ENCODE data around the gene PALB2. TPM values are rescaled to one million over a fixed set of nuclear protein-coding genes. Genes with fewer than 3 reads are reported as not detected.

Gene PALB2
- total and polyA plus RNA-seq, 9 of the 15 experiments (the other 6 are each of a cell fraction or from before 2014, with no cell fraction given), result 7.0 to 25.8 (median 15.2) TPM

DNA sequence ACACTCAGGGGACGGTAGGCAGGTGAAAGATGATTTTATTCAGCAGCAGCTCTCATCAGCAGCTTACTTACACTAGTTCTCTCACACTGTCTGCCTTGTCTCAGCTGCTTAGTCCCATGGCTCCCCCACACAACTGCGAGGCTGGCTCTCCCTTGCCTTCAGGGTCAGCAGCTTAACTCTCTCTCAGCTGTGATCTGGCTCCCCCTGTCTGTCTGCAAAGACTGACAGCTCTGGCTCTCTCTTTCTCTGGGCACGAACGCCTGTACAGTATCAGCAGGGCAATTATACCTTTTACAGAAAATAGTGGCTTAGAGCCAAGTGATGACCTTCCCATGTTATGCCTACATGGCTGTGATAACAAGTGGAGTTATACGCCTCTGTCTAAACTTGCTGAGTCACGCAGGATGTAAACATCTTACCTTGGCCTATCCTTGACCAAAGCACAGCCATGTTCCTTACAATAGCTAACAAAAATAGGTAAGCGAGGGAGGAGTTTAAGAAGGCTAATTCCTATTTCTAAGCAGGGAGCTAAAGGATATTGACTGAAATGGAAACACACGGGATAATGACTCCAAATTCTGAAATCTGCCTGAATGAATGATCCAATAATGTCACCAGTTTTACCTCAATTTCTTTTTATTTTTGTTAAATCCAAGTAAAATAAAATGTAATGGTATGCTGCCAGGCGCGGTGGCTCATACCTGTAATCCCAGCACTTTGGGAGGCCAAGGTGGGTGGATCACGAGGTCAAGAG lies 43.9 kb downstream of the PALB2 start (continued):
- peak; percentile 92 for TF ChIP-seq ZNF707 (CRISPR knock-in tag; conservative IDR thresholded peaks at IDR 0.05)
- no peak; the same call in 1 of the 2 replicates for TF ChIP-seq HCFC1 (IDR thresholded peaks at IDR 0.05; ENCODE audit: low read depth, low read length)
- peak; percentile 93 for TF ChIP-seq POLR2H (tag; IDR thresholded peaks at IDR 0.05; ENCODE audit: low read depth)
- no peak for TF ChIP-seq HMG20B (CRISPR knock-in tag; IDR thresholded peaks at IDR 0.05)
- TF ChIP-seq ZNF197 (CRISPR knock-in tag; IDR thresholded peaks at IDR 0.05; ENCODE audit: low read depth), result peak; percentile 100
- peak; percentile 45; the same call in 1 of the 2 replicates for TF ChIP-seq ZBTB7A (IDR thresholded peaks at IDR 0.05; ENCODE audit: borderline replicate concordance, control insufficient read depth, low read depth, low read length)
- no peak for TF ChIP-seq RBM17 (IDR thresholded peaks at IDR 0.05; ENCODE audit: borderline replicate concordance, low read depth, low read length)
- peak; percentile 89 for TF ChIP-seq MTA1 (IDR thresholded peaks at IDR 0.05; ENCODE audit: borderline replicate concordance)
- TF ChIP-seq, protein P1, sequence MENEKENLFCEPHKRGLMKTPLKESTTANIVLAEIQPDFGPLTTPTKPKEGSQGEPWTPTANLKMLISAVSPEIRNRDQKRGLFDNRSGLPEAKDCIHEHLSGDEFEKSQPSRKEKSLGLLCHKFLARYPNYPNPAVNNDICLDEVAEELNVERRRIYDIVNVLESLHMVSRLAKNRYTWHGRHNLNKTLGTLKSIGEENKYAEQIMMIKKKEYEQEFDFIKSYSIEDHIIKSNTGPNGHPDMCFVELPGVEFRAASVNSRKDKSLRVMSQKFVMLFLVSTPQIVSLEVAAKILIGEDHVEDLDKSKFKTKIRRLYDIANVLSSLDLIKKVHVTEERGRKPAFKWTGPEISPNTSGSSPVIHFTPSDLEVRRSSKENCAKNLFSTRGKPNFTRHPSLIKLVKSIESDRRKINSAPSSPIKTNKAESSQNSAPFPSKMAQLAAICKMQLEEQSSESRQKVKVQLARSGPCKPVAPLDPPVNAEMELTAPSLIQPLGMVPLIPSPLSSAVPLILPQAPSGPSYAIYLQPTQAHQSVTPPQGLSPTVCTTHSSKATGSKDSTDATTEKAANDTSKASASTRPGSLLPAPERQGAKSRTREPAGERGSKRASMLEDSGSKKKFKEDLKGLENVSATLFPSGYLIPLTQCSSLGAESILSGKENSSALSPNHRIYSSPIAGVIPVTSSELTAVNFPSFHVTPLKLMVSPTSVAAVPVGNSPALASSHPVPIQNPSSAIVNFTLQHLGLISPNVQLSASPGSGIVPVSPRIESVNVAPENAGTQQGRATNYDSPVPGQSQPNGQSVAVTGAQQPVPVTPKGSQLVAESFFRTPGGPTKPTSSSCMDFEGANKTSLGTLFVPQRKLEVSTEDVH (IDR thresholded peaks at IDR 0.05; ENCODE audit: low read depth, partially characterized antibody), result peak; percentile 84
- peak; percentile 99 for TF ChIP-seq BCL6 (CRISPR knock-in tag; IDR thresholded peaks at IDR 0.05)
- TF ChIP-seq MAFF (IDR thresholded peaks at IDR 0.05; ENCODE audit: low read length), result peak; percentile 97
- TF ChIP-seq NR2C1 (IDR thresholded peaks at IDR 0.05), result peak; percentile 46
- TF ChIP-seq NR2C1 (tag; IDR thresholded peaks at IDR 0.05), result peak; percentile 98
- TF ChIP-seq, protein P2, sequence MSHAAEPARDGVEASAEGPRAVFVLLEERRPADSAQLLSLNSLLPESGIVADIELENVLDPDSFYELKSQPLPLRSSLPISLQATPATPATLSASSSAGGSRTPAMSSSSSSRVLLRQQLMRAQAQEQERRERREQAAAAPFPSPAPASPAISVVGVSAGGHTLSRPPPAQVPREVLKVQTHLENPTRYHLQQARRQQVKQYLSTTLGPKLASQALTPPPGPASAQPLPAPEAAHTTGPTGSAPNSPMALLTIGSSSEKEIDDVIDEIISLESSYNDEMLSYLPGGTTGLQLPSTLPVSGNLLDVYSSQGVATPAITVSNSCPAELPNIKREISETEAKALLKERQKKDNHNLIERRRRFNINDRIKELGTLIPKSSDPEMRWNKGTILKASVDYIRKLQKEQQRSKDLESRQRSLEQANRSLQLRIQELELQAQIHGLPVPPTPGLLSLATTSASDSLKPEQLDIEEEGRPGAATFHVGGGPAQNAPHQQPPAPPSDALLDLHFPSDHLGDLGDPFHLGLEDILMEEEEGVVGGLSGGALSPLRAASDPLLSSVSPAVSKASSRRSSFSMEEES (CRISPR knock-in tag; IDR thresholded peaks at IDR 0.05), result peak; percentile 73
- TF ChIP-seq, protein P3, sequence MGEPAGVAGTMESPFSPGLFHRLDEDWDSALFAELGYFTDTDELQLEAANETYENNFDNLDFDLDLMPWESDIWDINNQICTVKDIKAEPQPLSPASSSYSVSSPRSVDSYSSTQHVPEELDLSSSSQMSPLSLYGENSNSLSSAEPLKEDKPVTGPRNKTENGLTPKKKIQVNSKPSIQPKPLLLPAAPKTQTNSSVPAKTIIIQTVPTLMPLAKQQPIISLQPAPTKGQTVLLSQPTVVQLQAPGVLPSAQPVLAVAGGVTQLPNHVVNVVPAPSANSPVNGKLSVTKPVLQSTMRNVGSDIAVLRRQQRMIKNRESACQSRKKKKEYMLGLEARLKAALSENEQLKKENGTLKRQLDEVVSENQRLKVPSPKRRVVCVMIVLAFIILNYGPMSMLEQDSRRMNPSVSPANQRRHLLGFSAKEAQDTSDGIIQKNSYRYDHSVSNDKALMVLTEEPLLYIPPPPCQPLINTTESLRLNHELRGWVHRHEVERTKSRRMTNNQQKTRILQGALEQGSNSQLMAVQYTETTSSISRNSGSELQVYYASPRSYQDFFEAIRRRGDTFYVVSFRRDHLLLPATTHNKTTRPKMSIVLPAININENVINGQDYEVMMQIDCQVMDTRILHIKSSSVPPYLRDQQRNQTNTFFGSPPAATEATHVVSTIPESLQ (CRISPR knock-in tag; IDR thresholded peaks at IDR 0.05), result no peak
- TF ChIP-seq, protein P4, sequence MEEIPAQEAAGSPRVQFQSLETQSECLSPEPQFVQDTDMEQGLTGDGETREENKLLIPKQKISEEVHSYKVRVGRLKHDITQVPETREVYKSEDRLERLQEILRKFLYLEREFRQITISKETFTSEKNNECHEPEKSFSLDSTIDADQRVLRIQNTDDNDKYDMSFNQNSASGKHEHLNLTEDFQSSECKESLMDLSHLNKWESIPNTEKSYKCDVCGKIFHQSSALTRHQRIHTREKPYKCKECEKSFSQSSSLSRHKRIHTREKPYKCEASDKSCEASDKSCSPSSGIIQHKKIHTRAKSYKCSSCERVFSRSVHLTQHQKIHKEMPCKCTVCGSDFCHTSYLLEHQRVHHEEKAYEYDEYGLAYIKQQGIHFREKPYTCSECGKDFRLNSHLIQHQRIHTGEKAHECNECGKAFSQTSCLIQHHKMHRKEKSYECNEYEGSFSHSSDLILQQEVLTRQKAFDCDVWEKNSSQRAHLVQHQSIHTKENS (CRISPR knock-in tag; IDR thresholded peaks at IDR 0.05), result 0 out of 2 replicates have a peak, but pooled peaks have one; percentile 61
- TF ChIP-seq DACH1 (IDR thresholded peaks at IDR 0.05; ENCODE audit: partially characterized antibody), result peak; percentile 80
- TF ChIP-seq MCM7 (IDR thresholded peaks at IDR 0.05), result no peak
- TF ChIP-seq HLTF (IDR thresholded peaks at IDR 0.05), result peak; percentile 77; the same call in 1 of the 2 replicates
- peak in 1 of 2 experiments; percentile 77; a peak in 2 of 4 replicates for TF ChIP-seq SIN3A (IDR thresholded peaks at IDR 0.05; ENCODE audit: borderline replicate concordance in 2 of 2, control insufficient read depth in 1 of 2, low read depth in 2 of 2, low read length in 2 of 2)
- peak; percentile 95 for TF ChIP-seq TSC22D4 (tag; IDR thresholded peaks at IDR 0.05)

Data from K562 (cell line).